ENCODE measurements around the gene LORICRIN.

Gene LORICRIN, protein sequence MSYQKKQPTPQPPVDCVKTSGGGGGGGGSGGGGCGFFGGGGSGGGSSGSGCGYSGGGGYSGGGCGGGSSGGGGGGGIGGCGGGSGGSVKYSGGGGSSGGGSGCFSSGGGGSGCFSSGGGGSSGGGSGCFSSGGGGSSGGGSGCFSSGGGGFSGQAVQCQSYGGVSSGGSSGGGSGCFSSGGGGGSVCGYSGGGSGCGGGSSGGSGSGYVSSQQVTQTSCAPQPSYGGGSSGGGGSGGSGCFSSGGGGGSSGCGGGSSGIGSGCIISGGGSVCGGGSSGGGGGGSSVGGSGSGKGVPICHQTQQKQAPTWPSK

DNA sequence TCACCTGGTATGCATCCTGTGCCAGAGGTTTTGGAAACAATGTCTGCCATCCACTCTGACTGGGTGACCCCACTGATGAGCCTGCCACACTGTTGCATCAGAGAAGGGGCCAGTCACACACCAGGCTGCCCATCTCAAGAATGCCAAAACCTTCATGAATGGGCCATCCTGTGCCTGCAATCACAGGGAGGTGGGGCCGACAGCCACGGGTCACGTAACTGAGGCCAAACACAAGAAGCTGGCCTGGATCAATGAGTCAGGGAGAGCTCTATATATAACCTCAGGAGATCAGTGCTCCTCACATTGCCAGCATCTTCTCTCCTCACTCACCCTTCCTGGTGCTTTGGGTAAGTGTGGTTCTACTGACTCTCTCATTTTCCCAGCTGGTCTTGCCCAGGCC lies at the start of gene LORICRIN:
TSS of gene LORICRIN (plus strand) at position 301 of the 400 bp plus-strand sequence. CDS start 1,263 bp downstream, outside the sequence.
- DNase-seq (ENCODE audit: low spot score): no peak
- in situ Hi-C loops (cut with MboI; ENCODE audit: low sequenced_read_pairs, unreplicated experiment): no loop called here
- TF ChIP-seq, protein P1, sequence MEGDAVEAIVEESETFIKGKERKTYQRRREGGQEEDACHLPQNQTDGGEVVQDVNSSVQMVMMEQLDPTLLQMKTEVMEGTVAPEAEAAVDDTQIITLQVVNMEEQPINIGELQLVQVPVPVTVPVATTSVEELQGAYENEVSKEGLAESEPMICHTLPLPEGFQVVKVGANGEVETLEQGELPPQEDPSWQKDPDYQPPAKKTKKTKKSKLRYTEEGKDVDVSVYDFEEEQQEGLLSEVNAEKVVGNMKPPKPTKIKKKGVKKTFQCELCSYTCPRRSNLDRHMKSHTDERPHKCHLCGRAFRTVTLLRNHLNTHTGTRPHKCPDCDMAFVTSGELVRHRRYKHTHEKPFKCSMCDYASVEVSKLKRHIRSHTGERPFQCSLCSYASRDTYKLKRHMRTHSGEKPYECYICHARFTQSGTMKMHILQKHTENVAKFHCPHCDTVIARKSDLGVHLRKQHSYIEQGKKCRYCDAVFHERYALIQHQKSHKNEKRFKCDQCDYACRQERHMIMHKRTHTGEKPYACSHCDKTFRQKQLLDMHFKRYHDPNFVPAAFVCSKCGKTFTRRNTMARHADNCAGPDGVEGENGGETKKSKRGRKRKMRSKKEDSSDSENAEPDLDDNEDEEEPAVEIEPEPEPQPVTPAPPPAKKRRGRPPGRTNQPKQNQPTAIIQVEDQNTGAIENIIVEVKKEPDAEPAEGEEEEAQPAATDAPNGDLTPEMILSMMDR (IDR thresholded peaks at IDR 0.05; ENCODE audit: borderline replicate concordance, control extremely low read depth, extremely low read depth, insufficient read depth, missing control alignments): no peak

DNA sequence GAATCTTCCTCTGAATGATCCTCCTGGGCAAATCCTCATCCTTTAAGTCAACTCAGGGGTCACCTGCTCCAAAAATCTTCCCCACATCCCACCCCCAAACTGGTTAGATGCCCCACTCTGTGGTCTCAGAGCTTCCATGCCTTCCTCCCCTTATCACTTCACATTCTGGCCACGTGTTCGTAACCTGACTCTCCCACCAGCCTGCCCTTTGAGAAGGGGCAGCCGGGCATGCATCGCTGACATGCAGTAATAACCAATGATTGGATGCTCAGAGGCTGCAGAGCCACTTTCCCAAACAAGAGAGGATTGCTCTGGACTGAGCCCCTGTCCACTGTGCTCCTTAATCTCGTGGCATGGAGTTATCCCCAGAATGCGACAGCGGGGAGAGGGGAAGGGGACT lies 49.3 kb upstream of the LORICRIN start:
- no peak for DNase-seq (ENCODE audit: low spot score)
- TF ChIP-seq, protein P1 (IDR thresholded peaks at IDR 0.05; ENCODE audit: borderline replicate concordance, control extremely low read depth, extremely low read depth, insufficient read depth, missing control alignments): no peak
- in situ Hi-C loops (cut with MboI; ENCODE audit: low sequenced_read_pairs, unreplicated experiment): no loop called here

GRCh38 chr1:153212201-153212600 lies 47.3 kb upstream of the LORICRIN start:
- DNase-seq (ENCODE audit: low spot score): no peak
- TF ChIP-seq, protein P1 (IDR thresholded peaks at IDR 0.05; ENCODE audit: borderline replicate concordance, control extremely low read depth, extremely low read depth, insufficient read depth, missing control alignments): no peak
- in situ Hi-C loops (cut with MboI; ENCODE audit: low sequenced_read_pairs, unreplicated experiment): no loop called here

- TF ChIP-seq, protein P1 (IDR thresholded peaks at IDR 0.05; ENCODE audit: borderline replicate concordance, control extremely low read depth, extremely low read depth, insufficient read depth, missing control alignments): no peak
- in situ Hi-C loops (cut with MboI; ENCODE audit: low sequenced_read_pairs, unreplicated experiment): no loop called here
- DNase-seq (ENCODE audit: low spot score): no peak
Observed at GRCh38 chr1:153213519-153213918, 46.0 kb upstream of the LORICRIN start.

DNA sequence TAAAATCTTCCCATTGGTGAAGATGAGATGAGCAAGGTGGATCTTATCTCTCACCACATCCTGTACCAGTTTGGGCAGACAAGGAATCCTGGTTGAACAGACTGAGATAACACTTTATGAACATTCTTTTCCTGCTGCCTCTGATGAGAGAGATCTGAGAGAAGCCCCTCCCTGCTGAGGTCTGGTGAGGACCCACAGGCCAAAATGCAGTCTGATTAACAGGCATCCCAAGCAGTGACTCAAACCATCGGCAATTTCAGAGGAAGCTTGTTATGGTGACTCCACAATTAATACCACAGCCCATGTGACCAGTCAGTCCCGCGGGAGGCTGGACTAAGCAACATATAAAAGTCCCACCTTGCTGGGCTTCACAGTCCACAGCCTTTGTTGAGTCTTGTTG lies 42.3 kb upstream of the LORICRIN start, which contains the start of gene PRR9:
TSS of gene PRR9 (plus strand) at position 373 of the 400 bp plus-strand sequence. CDS start 561 bp downstream, outside the sequence.
- TF ChIP-seq, protein P1 (IDR thresholded peaks at IDR 0.05; ENCODE audit: borderline replicate concordance, control extremely low read depth, extremely low read depth, insufficient read depth, missing control alignments): no peak
- in situ Hi-C loops (cut with MboI; ENCODE audit: low sequenced_read_pairs, unreplicated experiment): no loop called here
- DNase-seq (ENCODE audit: low spot score): no peak

DNA sequence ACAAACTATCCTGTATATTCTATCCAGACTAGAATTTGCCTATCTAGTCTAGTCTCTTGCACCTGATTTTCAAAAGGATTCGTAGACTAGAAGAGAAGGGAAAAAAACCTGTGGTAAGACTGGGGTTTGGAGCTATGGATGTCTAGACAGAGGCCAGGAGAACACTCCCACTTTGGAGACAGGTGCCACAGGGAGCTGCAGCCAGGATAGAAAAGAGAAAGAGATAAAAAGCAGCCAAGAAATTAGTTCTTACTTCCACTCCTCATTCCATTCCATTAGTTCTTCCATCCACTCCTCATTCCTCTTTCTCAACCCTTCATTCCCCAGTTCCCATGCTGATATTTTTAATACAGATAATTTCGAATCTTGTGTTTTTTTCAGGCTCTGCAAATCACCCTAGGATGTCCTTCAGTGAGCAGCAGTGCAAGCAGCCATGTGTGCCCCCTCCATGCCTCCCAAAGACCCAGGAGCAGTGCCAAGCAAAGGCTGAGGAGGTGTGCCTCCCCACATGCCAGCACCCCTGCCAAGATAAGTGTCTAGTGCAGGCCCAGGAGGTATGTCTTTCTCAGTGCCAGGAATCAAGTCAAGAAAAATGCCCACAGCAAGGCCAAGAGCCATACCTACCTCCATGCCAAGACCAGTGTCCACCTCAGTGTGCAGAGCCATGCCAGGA lies 41.6 kb upstream of the LORICRIN start:
- TF ChIP-seq, protein P1 (IDR thresholded peaks at IDR 0.05; ENCODE audit: borderline replicate concordance, control extremely low read depth, extremely low read depth, insufficient read depth, missing control alignments): no peak
- no peak for DNase-seq (ENCODE audit: low spot score)
- in situ Hi-C loops (cut with MboI; ENCODE audit: low sequenced_read_pairs, unreplicated experiment): no loop called here

Measured in GM13976 (cell line).